ENCODE results near the gene FAM171A2.

DNA sequence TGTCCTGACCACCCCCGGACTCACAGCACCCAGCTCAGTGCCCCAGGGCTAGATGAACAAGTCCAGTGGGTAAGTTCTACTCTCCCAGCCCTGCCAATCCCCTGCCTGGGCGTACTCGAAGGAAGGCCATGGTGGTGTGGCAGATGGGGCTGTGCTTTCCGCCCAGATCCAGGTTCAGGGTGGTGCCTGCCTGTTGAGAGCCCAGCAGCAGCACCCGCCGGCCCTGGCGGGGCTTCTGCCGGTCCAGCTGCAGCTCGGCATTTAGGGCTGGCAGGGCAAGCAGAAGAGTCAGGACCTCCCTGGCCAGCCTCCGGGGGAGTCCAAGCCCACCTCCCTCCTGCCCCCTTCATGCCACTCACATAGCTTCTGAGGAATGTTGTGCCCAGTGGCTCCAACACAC lies 16.2 kb upstream of the FAM171A2 start:
- no peak for TF ChIP-seq CBX2 (IDR thresholded peaks at IDR 0.05; ENCODE audit: borderline replicate concordance, low read depth)
- no peak for TF ChIP-seq CTCF (IDR thresholded peaks at IDR 0.05)
- no peak for TF ChIP-seq POLR2A (IDR thresholded peaks at IDR 0.05; ENCODE audit: low read length)
- no peak for TF ChIP-seq RCOR1 (IDR thresholded peaks at IDR 0.05; ENCODE audit: low read depth, low read length)
- TF ChIP-seq, protein P1, sequence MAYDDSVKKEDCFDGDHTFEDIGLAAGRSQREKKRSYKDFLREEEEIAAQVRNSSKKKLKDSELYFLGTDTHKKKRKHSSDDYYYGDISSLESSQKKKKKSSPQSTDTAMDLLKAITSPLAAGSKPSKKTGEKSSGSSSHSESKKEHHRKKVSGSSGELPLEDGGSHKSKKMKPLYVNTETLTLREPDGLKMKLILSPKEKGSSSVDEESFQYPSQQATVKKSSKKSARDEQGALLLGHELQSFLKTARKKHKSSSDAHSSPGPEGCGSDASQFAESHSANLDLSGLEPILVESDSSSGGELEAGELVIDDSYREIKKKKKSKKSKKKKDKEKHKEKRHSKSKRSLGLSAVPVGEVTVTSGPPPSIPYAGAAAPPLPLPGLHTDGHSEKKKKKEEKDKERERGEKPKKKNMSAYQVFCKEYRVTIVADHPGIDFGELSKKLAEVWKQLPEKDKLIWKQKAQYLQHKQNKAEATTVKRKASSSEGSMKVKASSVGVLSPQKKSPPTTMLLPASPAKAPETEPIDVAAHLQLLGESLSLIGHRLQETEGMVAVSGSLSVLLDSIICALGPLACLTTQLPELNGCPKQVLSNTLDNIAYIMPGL (CRISPR knock-in tag; IDR thresholded peaks at IDR 0.05; ENCODE audit: borderline replicate concordance) = no peak
- TF ChIP-seq CHD4 (IDR thresholded peaks at IDR 0.05; ENCODE audit: borderline replicate concordance) = no peak
- TF ChIP-seq EP300 (IDR thresholded peaks at IDR 0.05) = no peak
- TF ChIP-seq JUN (IDR thresholded peaks at IDR 0.05) = no peak
